ENCODE measurements around the gene LTN1. TPM values are rescaled to one million over a fixed set of nuclear protein-coding genes. Genes with fewer than 3 reads are reported as not detected.

Gene LTN1
- polyA plus RNA-seq, 1 experiment = 6.2 TPM

DNA sequence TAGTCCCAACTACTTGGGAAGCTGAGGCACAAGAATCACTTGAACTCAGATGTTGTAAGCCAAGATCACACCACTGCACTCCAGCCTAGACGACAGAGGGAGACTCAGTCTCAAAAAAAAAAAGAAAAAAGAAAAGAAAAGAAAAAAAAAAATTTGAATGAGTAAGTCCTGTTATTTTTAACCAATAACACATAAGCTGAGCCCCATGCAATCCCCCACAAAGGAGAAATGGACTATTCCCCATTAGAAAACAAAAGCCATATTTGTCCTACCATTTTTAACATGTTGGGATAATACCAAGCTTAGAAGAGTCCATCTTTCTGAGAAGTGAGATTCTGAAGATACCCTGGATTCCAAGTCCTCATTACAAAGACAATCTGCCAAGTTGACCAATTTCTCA lies 32.4 kb downstream of the LTN1 start:
- POLR2A ChIA-PET = no interaction called here
- CTCF ChIA-PET = interaction anchor here (0.6 to 2.2 kb wide), 2 partner anchors 10 to 554 kb away, joined by 5 to 6 read pairs; no protein-coding TSS in a partner anchor
- no peaks in the 10 kb centered on the region for H3K27me3 ChIP-seq (ENCODE audit: control insufficient read depth, insufficient read depth, low read length)
- H3K4me3 ChIP-seq (ENCODE audit: low read depth, low read length) = no peak overlapping the region
- TF ChIP-seq, protein P1, sequence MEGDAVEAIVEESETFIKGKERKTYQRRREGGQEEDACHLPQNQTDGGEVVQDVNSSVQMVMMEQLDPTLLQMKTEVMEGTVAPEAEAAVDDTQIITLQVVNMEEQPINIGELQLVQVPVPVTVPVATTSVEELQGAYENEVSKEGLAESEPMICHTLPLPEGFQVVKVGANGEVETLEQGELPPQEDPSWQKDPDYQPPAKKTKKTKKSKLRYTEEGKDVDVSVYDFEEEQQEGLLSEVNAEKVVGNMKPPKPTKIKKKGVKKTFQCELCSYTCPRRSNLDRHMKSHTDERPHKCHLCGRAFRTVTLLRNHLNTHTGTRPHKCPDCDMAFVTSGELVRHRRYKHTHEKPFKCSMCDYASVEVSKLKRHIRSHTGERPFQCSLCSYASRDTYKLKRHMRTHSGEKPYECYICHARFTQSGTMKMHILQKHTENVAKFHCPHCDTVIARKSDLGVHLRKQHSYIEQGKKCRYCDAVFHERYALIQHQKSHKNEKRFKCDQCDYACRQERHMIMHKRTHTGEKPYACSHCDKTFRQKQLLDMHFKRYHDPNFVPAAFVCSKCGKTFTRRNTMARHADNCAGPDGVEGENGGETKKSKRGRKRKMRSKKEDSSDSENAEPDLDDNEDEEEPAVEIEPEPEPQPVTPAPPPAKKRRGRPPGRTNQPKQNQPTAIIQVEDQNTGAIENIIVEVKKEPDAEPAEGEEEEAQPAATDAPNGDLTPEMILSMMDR (IDR thresholded peaks at IDR 0.05; ENCODE audit: insufficient read depth, low read depth, low read length) = no peak
- DNase-seq (ENCODE audit: low read depth) = no peak
- peaks cover 7% of the 10 kb centered on the region for H3K36me3 ChIP-seq (ENCODE audit: control insufficient read depth, insufficient read depth, low read length)

DNA sequence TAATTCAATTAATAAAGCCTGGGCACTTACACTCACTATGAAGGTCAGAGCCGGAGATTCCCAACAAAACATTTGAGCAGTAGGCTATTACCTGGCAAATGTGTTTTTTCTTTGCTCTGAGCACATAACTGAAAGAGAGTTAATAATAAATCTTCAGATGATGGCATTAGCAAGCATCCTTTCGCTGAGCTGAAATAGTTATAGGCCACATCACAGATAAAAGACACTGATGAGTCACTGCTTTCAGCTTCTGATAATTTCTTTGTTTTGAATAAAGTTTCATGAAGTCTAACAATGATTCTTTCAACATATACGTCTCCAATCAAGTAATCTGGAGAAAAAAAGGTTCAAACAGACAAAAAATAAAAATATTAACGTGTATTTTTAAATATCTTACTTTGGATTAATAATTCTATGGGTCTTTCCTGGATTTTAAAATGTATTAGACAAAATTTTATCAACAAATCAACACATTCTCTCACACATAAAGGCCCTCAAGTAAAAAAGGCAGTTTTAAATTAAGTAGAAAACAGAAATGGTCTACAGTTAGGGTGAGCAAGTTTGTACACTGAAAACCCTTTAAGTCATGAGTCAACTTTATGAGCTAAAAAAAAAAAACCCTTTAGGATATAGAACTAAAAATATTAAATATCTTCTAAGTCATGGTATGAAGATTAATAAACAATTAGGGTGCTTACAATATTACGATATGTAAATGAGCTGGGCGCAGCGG lies 33.1 kb downstream of the LTN1 start:
- ChIA-PET CTCF (interaction anchor here (2.2 kb wide), 1 partner anchor 11 kb away, joined by 6 read pairs; no protein-coding TSS in a partner anchor), POLR2A (no interaction called here)
- TF ChIP-seq, protein P1 (IDR thresholded peaks at IDR 0.05; ENCODE audit: insufficient read depth, low read depth, low read length) = no peak
- Histone ChIP-seq H3K27me3 (ENCODE audit: control insufficient read depth, insufficient read depth, low read length) (no peaks in the 10 kb centered on the region), H3K36me3 (ENCODE audit: control insufficient read depth, insufficient read depth, low read length) (peaks cover 7% of the 10 kb centered on the region), H3K4me3 (ENCODE audit: low read depth, low read length) (no peak overlapping the region)
- DNase-seq (ENCODE audit: low read depth) = peak; percentile 31

DNA sequence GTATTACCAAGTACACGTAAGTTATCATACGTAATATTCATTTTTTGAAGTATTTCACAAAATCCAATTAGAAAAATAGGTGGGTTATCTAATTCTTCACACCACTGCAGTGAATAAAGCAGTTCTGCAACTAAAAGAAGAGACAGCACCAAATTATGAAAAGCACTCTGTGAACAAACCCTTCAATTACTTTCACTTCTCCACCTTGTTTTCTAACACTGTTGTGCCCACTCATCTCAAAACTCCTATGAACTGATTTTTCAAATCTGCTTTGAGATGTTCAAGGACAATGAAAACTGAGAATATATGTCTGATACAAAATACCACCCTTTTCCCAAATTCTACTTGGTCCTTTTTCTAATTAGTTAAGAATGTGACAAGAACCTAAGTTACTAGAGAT lies 39.4 kb downstream of the LTN1 start:
- DNase-seq (ENCODE audit: low read depth) = no peak
- ChIA-PET CTCF (interaction anchor here (1.1 kb wide), 1 partner anchor 17 kb away, joined by 3 read pairs; no protein-coding TSS in a partner anchor), POLR2A (no interaction called here)
- TF ChIP-seq, protein P1 (IDR thresholded peaks at IDR 0.05; ENCODE audit: insufficient read depth, low read depth, low read length) = no peak
- H3K27me3 ChIP-seq (ENCODE audit: control insufficient read depth, insufficient read depth, low read length) = no peaks in the 10 kb centered on the region
- peaks cover 4% of the 10 kb centered on the region for H3K36me3 ChIP-seq (ENCODE audit: control insufficient read depth, insufficient read depth, low read length)
- no peak overlapping the region for H3K4me3 ChIP-seq (ENCODE audit: low read depth, low read length)

DNA sequence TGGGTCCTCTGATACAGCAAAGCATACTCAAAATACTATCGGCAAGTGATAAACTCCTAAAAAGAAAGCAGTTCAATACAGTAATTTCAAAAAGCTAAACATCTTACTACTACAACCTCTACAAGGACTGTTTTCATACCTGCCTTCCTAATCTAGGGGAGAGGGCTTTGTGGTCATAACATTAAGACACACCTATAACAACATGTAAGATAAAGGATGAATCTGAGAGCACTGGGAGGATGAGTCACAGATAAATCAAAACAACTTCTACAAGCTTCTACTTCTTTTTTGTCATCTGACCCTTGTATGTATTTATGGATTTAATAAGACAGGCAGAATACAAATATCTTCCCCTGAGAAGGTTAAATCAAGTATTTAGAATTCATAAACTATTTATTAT lies 40.0 kb downstream of the LTN1 start:
- H3K27me3 ChIP-seq (ENCODE audit: control insufficient read depth, insufficient read depth, low read length) = no peaks in the 10 kb centered on the region
- no peak overlapping the region for H3K4me3 ChIP-seq (ENCODE audit: low read depth, low read length)
- H3K36me3 ChIP-seq (ENCODE audit: control insufficient read depth, insufficient read depth, low read length) = peaks cover 2% of the 10 kb centered on the region; the same call in 1 of the 2 replicates
- POLR2A ChIA-PET = no interaction called here
- TF ChIP-seq, protein P1 (IDR thresholded peaks at IDR 0.05; ENCODE audit: insufficient read depth, low read depth, low read length) = no peak
- CTCF ChIA-PET = interaction anchor here (1.1 kb wide), 1 partner anchor 17 kb away, joined by 3 read pairs; no protein-coding TSS in a partner anchor
- DNase-seq (ENCODE audit: low read depth) = no peak

DNA sequence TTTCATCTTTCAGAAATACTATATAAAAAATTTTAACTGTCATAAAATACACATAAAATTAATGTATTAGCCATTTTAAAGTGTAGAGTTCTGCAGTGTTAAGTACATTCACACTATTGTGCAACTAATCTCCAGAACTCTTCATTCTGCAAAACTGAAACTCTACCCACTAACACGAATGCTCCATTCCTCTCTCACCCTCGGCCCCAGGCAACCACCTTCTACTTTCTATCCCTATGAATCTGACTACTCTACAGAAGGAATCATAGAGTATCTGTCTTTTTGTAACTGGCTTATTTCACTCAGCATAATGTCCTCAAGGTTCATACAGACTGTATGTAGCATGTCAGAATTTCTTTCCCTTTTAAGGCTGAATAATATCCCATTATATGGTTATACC lies 43.4 kb downstream of the LTN1 start:
- Histone ChIP-seq H3K4me3 (ENCODE audit: low read depth, low read length) (no peak overlapping the region), H3K36me3 (ENCODE audit: control insufficient read depth, insufficient read depth, low read length) (peaks cover 2% of the 10 kb centered on the region; the same call in 1 of the 2 replicates), H3K27me3 (ENCODE audit: control insufficient read depth, insufficient read depth, low read length) (no peaks in the 10 kb centered on the region)
- TF ChIP-seq, protein P1 (IDR thresholded peaks at IDR 0.05; ENCODE audit: insufficient read depth, low read depth, low read length) = no peak
- CTCF ChIA-PET = no interaction called here
- DNase-seq (ENCODE audit: low read depth) = no peak
- POLR2A ChIA-PET = no interaction called here
